HEK293 (cell line): ENCODE measurements around the gene KIF5B.

Source experiments
- CTCF ChIP-seq: fragments of 450-650 bp; formaldehyde crosslinking; IDR thresholded peaks from 2 replicates; pipeline ENCODE4 v1.5.1; 2016; ENCODE audit warnings: missing biosample characterization, missing genetic modification characterization
- YY1 ChIP-seq: fragments of 450-650 bp; formaldehyde crosslinking; IDR thresholded peaks from 2 replicates; pipeline ENCODE4 v1.5.1; 2018; ENCODE audit warnings: missing biosample characterization, missing genetic modification characterization
- ZNF37A ChIP-seq: fragments of 450-650 bp; IDR thresholded peaks from 2 replicates; pipeline ENCODE4 v1.5.1; 2018; ENCODE audit warnings: missing biosample characterization, missing genetic modification characterization
- TF ChIP-seq, protein P1 (sequence below): fragments of 450-650 bp; formaldehyde crosslinking; IDR thresholded peaks from 2 replicates; pipeline ENCODE4 v1.5.1; 2016; ENCODE audit warnings: missing biosample characterization, missing genetic modification characterization

- TF ChIP-seq YY1 (tag by site-specific recombination), result no peak
- TF ChIP-seq, protein P1, sequence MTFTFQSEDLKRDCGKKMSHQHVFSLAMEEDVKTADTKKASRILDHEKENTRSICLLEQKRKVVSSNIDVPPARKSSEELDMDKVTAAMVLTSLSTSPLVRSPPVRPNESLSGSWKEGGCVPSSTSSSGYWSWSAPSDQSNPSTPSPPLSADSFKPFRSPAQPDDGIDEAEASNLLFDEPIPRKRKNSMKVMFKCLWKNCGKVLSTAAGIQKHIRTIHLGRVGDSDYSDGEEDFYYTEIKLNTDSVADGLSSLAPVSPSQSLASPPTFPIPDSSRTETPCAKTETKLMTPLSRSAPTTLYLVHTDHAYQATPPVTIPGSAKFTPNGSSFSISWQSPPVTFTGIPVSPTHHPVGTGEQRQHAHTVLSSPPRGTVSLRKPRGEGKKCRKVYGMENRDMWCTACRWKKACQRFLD (tag by site-specific recombination), result no peak
- TF ChIP-seq ZNF37A (tag by site-specific recombination), result no peak
- no peak for TF ChIP-seq CTCF (tag by site-specific recombination)
These were observed 81.0 kb downstream of the KIF5B start for GRCh38 chr10:31975157-31975765.
